ENCODE measurements around the gene TIMP3.

The TIMP3 gene

GRCh38 chr22:32810555-32811133 is 9.1 kb downstream of the TIMP3 start:
- DNase-seq = no peak

DNA sequence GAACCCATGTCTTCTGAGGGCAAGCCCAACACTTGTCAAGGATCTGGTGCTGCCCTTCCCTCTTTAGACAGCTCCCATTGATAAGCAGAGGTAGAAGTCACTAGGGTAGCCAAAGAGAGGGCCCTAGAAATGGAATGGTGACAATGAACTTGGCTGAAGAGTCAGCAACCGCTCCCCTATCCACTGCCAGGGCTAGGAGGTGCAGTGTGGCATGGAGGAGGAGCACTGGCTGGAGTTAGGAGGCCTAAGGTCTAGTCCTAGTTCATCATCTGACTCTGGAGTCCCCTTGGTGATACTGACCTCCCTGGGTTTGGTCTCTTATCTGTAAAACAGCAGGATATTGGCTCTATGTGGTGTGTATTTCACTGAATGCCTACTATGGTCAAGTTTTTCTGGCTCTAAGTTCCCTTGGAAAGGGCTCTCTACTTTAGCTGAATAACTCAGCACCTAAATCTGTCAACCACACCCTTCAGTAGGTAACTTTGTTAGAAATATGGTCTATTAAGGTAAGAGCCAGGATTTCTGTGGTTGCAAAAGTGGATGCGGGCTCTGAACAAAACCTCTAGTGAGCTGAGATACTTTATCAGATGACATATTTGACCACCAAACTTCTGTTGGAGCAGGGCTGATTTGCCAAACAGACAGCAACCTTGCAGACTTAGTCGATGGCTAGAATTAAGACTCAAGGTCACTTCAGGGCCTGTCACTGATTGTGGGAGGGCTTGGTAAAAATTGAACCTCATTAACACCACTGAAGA is 10.5 kb downstream of the TIMP3 start:
- DNase-seq = no peak

GRCh38 chr22:32814285-32814860 is 12.9 kb downstream of the TIMP3 start:
- DNase-seq = no peak

- no peak for DNase-seq
Observed at GRCh38 chr22:32815059-32815458, 13.6 kb downstream of the TIMP3 start.

DNA sequence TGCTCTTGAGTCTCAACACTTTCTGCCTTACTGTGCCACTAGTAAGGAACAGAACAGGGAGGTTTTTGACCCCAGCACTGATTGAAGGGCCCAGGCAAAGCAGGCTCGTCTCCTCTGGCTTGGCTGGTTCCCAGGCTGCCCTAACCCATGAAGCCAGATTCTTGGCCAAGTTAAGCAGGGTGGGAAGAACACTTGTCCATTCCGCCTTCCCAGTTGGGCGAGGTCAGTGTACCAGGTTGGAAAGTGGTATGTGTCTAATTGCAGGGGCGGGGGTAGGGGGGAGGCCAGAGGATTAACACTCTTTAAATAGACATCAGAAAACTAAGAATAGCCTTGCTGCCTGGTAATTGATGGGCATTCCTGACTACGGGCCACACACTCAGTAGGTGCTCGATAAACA is 14.4 kb downstream of the TIMP3 start:
- no peak for DNase-seq

GRCh38 chr22:32817137-32817730 is 15.7 kb downstream of the TIMP3 start:
- DNase-seq = no peak

DNA sequence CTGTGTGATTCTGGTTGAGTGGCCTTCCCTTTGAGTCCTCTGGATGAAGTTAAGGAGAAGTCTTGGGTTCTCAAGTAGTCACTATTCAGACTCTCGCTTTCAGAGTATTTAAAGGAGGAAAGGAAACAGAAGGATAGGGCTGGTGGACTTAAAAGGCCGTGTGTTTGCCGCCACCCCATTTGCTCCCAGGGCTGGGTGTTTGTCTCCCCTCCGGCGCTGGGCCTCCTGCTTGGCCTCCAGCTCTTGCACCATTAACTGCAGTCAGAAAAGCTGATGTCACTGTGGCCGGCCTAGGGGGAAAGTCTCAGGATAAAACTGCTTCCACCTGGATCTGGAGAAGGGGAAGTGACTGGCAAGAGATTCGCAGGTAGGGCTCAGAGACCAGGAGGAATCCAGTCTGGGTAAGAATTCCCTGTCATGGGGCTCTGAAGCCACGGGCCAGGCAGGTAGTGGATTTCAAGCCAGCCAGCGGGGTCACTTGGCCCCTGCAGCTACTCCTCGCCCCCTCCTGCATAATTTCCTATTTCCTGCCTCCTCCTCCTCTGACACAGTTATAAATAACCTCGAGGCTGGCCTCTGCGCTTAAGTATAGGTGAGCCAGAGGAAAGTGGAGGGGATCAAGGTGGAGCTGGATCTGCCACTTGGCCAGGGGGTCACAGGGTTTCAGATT is 17.1 kb downstream of the TIMP3 start:
- no peak for DNase-seq

DNA sequence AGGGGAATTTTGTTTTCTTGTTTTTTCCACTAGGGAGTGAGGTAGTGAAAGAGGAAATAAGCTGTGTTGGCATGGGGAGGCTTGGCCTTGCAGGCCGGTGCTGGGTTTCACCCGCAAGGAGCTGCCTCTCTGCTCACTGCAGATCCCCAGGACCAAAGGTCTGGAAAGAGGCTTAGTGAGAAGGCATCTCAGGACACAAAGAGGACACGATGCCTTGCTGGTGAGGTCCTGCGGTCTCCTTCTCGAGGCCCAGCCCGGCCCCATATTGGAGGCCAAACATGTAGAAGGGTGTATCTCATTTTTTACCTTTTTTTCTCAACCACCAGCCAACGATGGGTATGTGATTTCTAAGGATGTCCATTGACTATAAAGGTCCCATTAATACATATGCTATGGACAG is 17.6 kb downstream of the TIMP3 start:
- DNase-seq = no peak

GRCh38 chr22:32820131-32821119 is 18.9 kb downstream of the TIMP3 start:
- DNase-seq = no peak

DNA sequence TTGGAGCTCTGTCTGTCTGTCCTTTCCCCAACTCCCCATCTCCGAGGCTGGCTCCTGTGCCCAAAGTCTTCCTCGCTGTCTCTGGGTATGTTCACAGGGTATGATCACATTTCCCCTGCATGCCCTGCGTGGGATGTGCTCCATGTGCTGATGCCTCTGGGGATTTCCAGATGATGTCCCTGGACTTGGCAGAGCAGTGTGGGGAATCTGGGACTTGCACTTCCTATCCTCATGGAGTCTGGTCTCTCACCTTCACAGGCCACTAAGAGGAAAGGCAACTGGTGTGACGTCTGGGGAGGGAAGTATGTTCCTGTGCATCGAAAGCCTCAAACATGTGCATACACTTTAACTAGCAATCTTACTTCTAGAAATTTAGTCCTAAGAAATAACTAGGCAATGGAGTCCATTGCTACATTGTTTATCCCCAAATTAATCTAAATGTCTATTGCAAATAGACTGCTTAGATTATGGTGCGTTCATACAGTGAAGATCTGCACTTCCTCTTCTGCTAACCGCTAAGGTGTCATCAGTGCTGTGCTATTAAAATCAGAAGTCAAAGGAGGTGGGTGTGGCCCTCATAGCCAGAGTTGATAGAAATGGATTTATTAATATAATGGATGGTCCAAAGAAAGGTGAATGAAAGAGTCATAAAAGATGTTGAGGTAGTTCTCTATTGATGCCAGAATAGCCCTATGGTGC is 20.8 kb downstream of the TIMP3 start:
- no peak for DNase-seq

DNA sequence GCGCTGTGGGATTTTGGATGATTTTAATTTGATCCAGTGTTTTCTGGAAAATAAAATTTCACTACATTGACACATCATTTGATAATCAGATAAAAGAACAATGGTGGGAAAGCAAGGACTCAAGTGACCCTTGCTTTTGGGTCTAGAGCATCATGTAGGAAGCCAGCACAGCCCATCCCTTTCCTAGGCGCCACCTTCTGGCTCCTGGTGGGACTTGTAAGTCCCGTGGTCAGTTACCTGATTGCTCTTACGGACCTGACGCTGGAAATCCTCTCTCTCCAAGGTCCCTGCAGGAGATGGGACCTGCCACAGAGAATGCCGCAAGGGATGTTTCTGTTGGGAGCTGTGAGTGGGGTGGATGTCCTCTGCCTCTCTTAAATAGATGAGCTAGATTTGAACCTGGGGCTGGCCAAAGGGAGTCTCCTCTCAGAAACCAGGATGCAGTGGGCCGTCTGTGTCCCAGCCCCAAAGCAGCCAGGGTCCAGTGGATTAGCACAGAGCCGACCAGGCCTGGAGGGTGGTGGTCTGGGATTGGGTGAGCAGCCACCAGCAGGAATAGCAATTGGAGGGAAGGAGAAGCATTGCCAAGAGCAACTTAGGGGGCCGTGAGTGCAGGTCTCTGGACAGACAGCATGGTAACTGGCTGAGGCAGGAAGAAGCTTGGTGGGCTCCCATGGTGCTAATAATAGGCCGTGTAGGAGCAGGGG is 21.7 kb downstream of the TIMP3 start:
- no peak for DNase-seq

- no peak for DNase-seq
Observed at GRCh38 chr22:32824531-32825312, 23.2 kb downstream of the TIMP3 start.

- no peak for DNase-seq
Observed at GRCh38 chr22:32826537-32826936, 25.0 kb downstream of the TIMP3 start.

DNA sequence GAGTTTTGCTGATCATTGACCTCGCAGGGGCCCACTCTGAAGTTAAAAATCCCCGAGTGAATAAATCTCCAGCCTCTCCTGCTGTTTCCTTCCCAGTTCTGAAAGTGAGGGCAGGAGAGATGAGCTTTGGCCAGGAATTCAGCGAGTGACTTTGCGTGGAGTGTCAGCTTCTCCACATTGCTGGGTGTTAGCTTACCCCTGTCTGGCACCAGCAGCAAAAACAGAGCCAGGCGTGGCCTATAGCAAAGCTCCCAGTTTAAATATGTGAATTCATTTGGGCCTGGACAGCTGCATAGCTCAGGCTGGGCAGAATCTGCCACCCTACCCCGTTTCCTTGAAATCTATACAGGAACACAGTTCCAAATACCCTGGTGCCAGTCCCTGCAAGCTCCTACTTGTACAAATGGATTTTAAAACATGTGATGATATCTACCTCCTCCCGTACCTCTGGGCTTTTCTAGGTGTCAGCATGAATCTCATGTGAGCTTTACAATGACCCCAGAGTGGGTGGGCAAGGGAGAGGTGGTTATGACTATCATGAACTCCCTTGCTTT is 25.6 kb downstream of the TIMP3 start:
- DNase-seq = no peak

DNA sequence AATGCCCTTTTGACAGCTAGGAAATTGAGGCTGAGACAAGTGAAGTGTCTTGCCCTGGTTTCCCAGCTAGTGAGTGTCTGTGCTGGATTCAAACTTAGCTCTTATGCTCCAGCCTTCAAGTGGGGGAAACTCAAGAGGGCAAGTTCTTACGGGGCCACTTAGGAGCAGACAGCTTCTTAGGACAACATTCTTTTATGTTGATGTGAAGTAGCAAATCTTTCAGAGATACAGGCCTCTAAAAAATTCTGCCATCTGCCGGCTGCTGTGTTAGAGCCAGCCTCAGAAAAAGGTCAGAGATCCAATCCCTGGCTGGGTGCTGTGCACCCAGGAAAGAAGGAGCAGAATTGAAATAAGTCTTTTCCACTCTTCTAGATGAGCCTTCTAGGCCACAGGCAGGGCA is 26.6 kb downstream of the TIMP3 start:
- DNase-seq = no peak

- no peak for DNase-seq
Observed at GRCh38 chr22:32828561-32828960, 27.1 kb downstream of the TIMP3 start.

DNA sequence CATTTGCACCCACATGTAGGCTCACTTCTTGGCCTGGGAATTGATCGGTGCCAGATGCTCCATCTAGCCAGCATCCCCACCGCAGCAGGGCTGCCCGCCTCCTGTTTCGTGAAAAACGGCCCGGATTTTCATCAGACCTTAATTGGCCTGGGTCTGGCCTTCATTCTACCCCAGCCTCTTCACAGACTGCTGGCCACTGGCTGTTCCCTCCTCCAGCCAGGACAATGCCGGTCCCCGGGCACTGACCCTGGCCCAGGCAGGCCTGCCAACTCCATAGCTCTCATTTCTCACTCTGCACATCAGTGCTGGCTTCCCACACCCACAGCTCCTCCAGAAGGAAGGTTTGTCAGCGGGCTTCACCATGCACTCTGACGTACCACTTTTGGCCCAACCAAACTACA is 27.9 kb downstream of the TIMP3 start:
- no peak for DNase-seq

DNA sequence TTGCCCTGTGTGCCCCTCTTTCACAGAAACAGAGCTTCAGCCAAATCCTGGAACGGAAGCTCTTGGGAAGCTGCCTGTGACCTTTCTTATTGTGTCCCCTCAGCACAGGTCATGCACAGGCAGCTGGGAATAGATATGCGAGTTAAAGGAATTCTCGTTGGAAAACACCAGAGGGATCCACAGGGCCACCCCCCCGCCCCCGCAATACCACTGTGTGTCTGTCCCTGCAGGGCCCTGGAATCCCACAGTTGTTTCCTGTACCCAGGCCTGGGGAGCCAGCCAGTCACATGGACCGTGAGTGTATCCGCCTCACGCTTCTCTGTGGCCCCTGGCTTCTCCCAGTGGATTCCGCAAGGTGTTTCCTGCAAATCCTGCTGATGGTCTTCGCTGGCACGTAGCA is 29.0 kb downstream of the TIMP3 start:
- DNase-seq = no peak

- no peak for DNase-seq
Observed at GRCh38 chr22:32830957-32831356, 29.5 kb downstream of the TIMP3 start.

GRCh38 chr22:32831584-32831983 is 30.1 kb downstream of the TIMP3 start:
- no peak for DNase-seq

Data from NCI-H2081 treated with DMSO at 0.1 percent for 48 hours (cell line).